ENCODE measurements around the gene SOCS2.

SOCS2 gene

GRCh38 chr12:93601591-93601990 lies 29.1 kb downstream of the SOCS2 start (continued):
- TF ChIP-seq ZNF398 (tag by site-specific recombination; IDR thresholded peaks at IDR 0.05) (no peak), ZNF138 (tag by site-specific recombination; IDR thresholded peaks at IDR 0.05; ENCODE audit: borderline replicate concordance) (no peak), ZNF585B (tag by site-specific recombination; IDR thresholded peaks at IDR 0.05) (no peak)
- TF ChIP-seq, protein P1, sequence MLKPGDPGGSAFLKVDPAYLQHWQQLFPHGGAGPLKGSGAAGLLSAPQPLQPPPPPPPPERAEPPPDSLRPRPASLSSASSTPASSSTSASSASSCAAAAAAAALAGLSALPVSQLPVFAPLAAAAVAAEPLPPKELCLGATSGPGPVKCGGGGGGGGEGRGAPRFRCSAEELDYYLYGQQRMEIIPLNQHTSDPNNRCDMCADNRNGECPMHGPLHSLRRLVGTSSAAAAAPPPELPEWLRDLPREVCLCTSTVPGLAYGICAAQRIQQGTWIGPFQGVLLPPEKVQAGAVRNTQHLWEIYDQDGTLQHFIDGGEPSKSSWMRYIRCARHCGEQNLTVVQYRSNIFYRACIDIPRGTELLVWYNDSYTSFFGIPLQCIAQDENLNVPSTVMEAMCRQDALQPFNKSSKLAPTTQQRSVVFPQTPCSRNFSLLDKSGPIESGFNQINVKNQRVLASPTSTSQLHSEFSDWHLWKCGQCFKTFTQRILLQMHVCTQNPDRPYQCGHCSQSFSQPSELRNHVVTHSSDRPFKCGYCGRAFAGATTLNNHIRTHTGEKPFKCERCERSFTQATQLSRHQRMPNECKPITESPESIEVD (tag by site-specific recombination; IDR thresholded peaks at IDR 0.05), result no peak

- Histone ChIP-seq H3K9me3 (ENCODE audit: control insufficient read depth, insufficient read depth, low read depth, low read length) (no peaks in the 10 kb centered on the region), H3K27ac (ENCODE audit: extremely low read depth, low read depth, low read length) (no peak overlapping the region), H3K4me1 (ENCODE audit: control insufficient read depth, insufficient read depth, low read length) (no peaks in the 10 kb centered on the region), H3K36me3 (ENCODE audit: control insufficient read depth in 2 of 2, insufficient read depth in 1 of 2, low read length in 2 of 2) (no peaks in the 10 kb centered on the region), H3K4me3 (ENCODE audit: low read depth, low read length) (no peak overlapping the region)
- POLR2A ChIA-PET, result no interaction called here
- CTCF ChIA-PET, result interaction anchor here (1.1 to 1.4 kb wide), 2 partner anchors 11 to 499 kb away, joined by 3 to 4 read pairs; no protein-coding TSS in a partner anchor
- TF ChIP-seq ZNF324 (tag by site-specific recombination; IDR thresholded peaks at IDR 0.05) (no peak), ZNF354C (tag by site-specific recombination; IDR thresholded peaks at IDR 0.05; ENCODE audit: borderline replicate concordance, low read depth) (no peak), PATZ1 (tag by site-specific recombination; IDR thresholded peaks at IDR 0.05) (no peak), OVOL3 (tag by site-specific recombination; IDR thresholded peaks at IDR 0.05) (no peak), ZSCAN23 (tag by site-specific recombination; IDR thresholded peaks at IDR 0.05) (no peak)
Measured at GRCh38 chr12:93602897-93603668, 30.6 kb downstream of the SOCS2 start.

GRCh38 chr12:93603762-93604161 lies 31.3 kb downstream of the SOCS2 start:
- H3K9me3 ChIP-seq (ENCODE audit: control insufficient read depth, insufficient read depth, low read depth, low read length), result no peaks in the 10 kb centered on the region
- H3K27ac ChIP-seq (ENCODE audit: extremely low read depth, low read depth, low read length), result no peak overlapping the region
- ChIA-PET POLR2A (no interaction called here), CTCF (interaction anchor here (0.7 to 1.4 kb wide), 3 partner anchors 10 to 498 kb away, joined by 3 to 4 read pairs (median 3); no protein-coding TSS in a partner anchor)
- H3K4me1 ChIP-seq (ENCODE audit: control insufficient read depth, insufficient read depth, low read length), result no peaks in the 10 kb centered on the region
- no peak overlapping the region for H3K4me3 ChIP-seq (ENCODE audit: low read depth, low read length)
- no peaks in the 10 kb centered on the region for H3K36me3 ChIP-seq (ENCODE audit: control insufficient read depth in 2 of 2, insufficient read depth in 1 of 2, low read length in 2 of 2)
- no peak for TF ChIP-seq ZXDB (tag by site-specific recombination; IDR thresholded peaks at IDR 0.05)
- TF ChIP-seq ZNF214 (tag by site-specific recombination; IDR thresholded peaks at IDR 0.05; ENCODE audit: borderline replicate concordance), result no peak
- TF ChIP-seq ZNF341 (tag by site-specific recombination; IDR thresholded peaks at IDR 0.05; ENCODE audit: low read depth), result no peak
- no peak for TF ChIP-seq MEIS1 (CRISPR knock-in tag; IDR thresholded peaks at IDR 0.05; ENCODE audit: borderline replicate concordance)
- no peak for TF ChIP-seq ZNF658 (tag by site-specific recombination; IDR thresholded peaks at IDR 0.05)
- no peak for TF ChIP-seq ZNF394 (tag by site-specific recombination; IDR thresholded peaks at IDR 0.05; ENCODE audit: borderline replicate concordance)
- TF ChIP-seq, protein P2, sequence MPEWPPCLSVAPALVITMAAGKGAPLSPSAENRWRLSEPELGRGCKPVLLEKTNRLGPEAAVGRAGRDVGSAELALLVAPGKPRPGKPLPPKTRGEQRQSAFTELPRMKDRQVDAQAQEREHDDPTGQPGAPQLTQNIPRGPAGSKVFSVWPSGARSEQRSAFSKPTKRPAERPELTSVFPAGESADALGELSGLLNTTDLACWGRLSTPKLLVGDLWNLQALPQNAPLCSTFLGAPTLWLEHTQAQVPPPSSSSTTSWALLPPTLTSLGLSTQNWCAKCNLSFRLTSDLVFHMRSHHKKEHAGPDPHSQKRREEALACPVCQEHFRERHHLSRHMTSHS (tag by site-specific recombination; IDR thresholded peaks at IDR 0.05), result no peak
- TF ChIP-seq ZNF555 (tag by site-specific recombination; conservative IDR thresholded peaks at IDR 0.05), result no peak
- TF ChIP-seq GLIS2 (tag by site-specific recombination; IDR thresholded peaks at IDR 0.05), result no peak
- no peak for TF ChIP-seq SP2 (tag by site-specific recombination; IDR thresholded peaks at IDR 0.05)
- no peak for TF ChIP-seq ZNF747 (tag by site-specific recombination; IDR thresholded peaks at IDR 0.05)
- TF ChIP-seq ZNF398 (tag by site-specific recombination; IDR thresholded peaks at IDR 0.05), result no peak
- TF ChIP-seq ZNF660 (tag by site-specific recombination; IDR thresholded peaks at IDR 0.05), result no peak
- no peak for TF ChIP-seq ZSCAN30 (tag by site-specific recombination; IDR thresholded peaks at IDR 0.05)
- no peak for TF ChIP-seq RBAK (tag by site-specific recombination; IDR thresholded peaks at IDR 0.05)
- TF ChIP-seq ZNF530 (tag by site-specific recombination; IDR thresholded peaks at IDR 0.05; ENCODE audit: low read depth), result no peak
- no peak for TF ChIP-seq ZFP41 (tag by site-specific recombination; IDR thresholded peaks at IDR 0.05; ENCODE audit: borderline replicate concordance)
